Adrenal gland (tissue), 5 donors: ENCODE results near the gene CYP3A7.

Source experiments
- CTCF ChIP-seq, 6 experiments: fragments of 450-650 bp in 4 of 6; fragments of 200-600 bp in 2 of 6; sonication (generic) in 1 of 6; IDR thresholded peaks; 1 replicate in 5 of 6; 2 replicates in 1 of 6; pipeline versions ENCODE4 v1.5.1 to v1.8.0; 2016 to 2021; ENCODE audit warnings: antibody characterized with exemption in 6 of 6, mild to moderate bottlenecking in 2 of 6, moderate library complexity in 1 of 6
- POLR2A ChIP-seq, 2 donors: fragments of 450-650 bp; IDR thresholded peaks; one replicate each; pipeline ENCODE4 v1.6.1; 2017; ENCODE audit warnings: antibody characterized with exemption in 2 of 2, mild to moderate bottlenecking in 2 of 2, moderate library complexity in 1 of 2
- donor health status: DM: no; HTN: no; CAD: no.

GRCh38 chr7:99672573-99672972 is 62.4 kb downstream of the CYP3A7 start:
- TF ChIP-seq CTCF (IDR thresholded peaks at IDR 0.05) (no peak), POLR2A (IDR thresholded peaks at IDR 0.05) (no peak)
